Uterus (tissue), 4 donors: Measurements from ENCODE around the gene TULP1. TPM values are rescaled to one million over a fixed set of nuclear protein-coding genes. Genes with fewer than 3 reads are reported as not detected.
A peak's percentile ranks its signal among the peaks of the same experiment; 100 is the strongest.

Experiments used
- DNase-seq, 2 donors: peaks; one replicate each; pipeline ENCODE4 v3.0.0-alpha.2; 2019 to 2020
- H3K27ac ChIP-seq, 2 donors: fragments of 200-600 bp; sonication (generic); 1 replicate in 1 of 2; 2 replicates in 1 of 2; pipeline ENCODE4 v1.5.1; 2016 to 2018
- H3K27me3 ChIP-seq, 2 donors: fragments of 200-600 bp; sonication (generic); one replicate each; pipeline ENCODE4 v1.5.1; 2018 to 2019; ENCODE audit warnings: control low read depth in 1 of 2
- H3K36me3 ChIP-seq, 2 donors: fragments of 200-600 bp; sonication (generic); one replicate each; pipeline ENCODE4 v1.5.1; 2019; ENCODE audit warnings: control low read depth in 1 of 2
- H3K4me1 ChIP-seq, 2 donors: fragments of 200-600 bp; sonication (generic); one replicate each; pipeline ENCODE4 v1.5.1; 2018 to 2019; ENCODE audit warnings: control low read depth in 1 of 2
- H3K4me3 ChIP-seq, 2 donors: fragments of 200-600 bp; sonication (generic); 1 replicate in 1 of 2; 2 replicates in 1 of 2; pipeline ENCODE4 v1.5.1; 2018 to 2019; ENCODE audit warnings: mild to moderate bottlenecking in 1 of 2
- H3K9me3 ChIP-seq, 2 donors: fragments of 200-600 bp; sonication (generic); one replicate each; pipeline ENCODE4 v1.5.1; 2019; ENCODE audit warnings: control low read depth in 1 of 2
- POLR2A ChIP-seq, 2 donors: fragments of 450-650 bp; IDR thresholded peaks; one replicate each; pipeline ENCODE4 v1.6.1; 2016; ENCODE audit warnings: antibody characterized with exemption in 2 of 2, mild to moderate bottlenecking in 1 of 2, moderate library complexity in 1 of 2
- intact Hi-C: fragments of 100-400 bp; cut with DNase I; formaldehyde crosslinking; loops from one replicate; pipeline ENCODE4 v1.15.1; 2023; ENCODE audit warnings: low total_unique reads
- total RNA-seq, 4 donors: library from RNA; depleted of rRNA in 3 of 4; stranded (reverse); fragments of >200 nt in 3 of 4; gene quantifications; one replicate each; pipeline versions ENCODE4 v1.1.0 to v1.2.4, GENCODE V29; 2014 to 2023
- TF ChIP-seq, protein P1 (sequence below), 4 experiments: fragments of 200-600 bp in 2 of 4; fragments of 450-650 bp in 2 of 4; sonication (generic) in 2 of 4; IDR thresholded peaks; one replicate each; pipeline ENCODE4 v1.5.1; 2016 to 2019; ENCODE audit warnings: antibody characterized with exemption in 4 of 4, mild to moderate bottlenecking in 2 of 4, moderate library complexity in 1 of 4
- donor health status: DM: yes; HTN: yes; CAD: no.

TULP1 gene
- total RNA-seq, 4 donors from 2014 or later, result 1.6 to 3.2 (median 2.1) TPM; not detected in 1

DNA sequence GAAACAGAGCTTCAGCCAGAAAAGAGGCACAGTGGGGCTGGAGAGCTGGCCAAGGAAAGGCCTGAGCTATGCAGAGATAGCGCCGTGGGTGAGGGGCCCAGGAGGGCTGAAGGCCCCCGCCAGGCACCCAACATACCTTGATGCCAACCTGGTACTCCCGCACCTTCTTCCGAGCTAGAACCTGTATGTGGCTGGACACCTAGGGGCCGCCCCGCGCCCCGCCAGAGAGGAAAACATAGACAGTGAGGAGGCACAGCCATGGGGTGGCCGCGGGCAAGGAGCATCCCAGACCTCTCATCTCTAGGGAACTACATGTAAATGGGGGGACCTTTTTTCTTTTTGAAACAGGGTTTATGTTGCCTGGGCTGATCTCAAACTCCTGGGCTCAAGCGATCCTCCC is 32.5 kb downstream of the TULP1 start:
- Histone ChIP-seq H3K4me3 (no peak overlapping the region), H3K36me3 (no peaks in the 10 kb centered on the region)
- TF ChIP-seq, protein P1, sequence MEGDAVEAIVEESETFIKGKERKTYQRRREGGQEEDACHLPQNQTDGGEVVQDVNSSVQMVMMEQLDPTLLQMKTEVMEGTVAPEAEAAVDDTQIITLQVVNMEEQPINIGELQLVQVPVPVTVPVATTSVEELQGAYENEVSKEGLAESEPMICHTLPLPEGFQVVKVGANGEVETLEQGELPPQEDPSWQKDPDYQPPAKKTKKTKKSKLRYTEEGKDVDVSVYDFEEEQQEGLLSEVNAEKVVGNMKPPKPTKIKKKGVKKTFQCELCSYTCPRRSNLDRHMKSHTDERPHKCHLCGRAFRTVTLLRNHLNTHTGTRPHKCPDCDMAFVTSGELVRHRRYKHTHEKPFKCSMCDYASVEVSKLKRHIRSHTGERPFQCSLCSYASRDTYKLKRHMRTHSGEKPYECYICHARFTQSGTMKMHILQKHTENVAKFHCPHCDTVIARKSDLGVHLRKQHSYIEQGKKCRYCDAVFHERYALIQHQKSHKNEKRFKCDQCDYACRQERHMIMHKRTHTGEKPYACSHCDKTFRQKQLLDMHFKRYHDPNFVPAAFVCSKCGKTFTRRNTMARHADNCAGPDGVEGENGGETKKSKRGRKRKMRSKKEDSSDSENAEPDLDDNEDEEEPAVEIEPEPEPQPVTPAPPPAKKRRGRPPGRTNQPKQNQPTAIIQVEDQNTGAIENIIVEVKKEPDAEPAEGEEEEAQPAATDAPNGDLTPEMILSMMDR (IDR thresholded peaks at IDR 0.05), result no peak
- no peak for TF ChIP-seq POLR2A (IDR thresholded peaks at IDR 0.05)

GRCh38 chr6:35478259-35478658 is 34.4 kb downstream of the TULP1 start:
- Histone ChIP-seq H3K9me3 (no peaks in the 10 kb centered on the region), H3K36me3 (no peaks in the 10 kb centered on the region)

More for the DNA sequence above, 32.5 kb downstream of the TULP1 start:
- intact Hi-C loops, result no loop called here
- Histone ChIP-seq H3K27ac (peak overlapping the region in 1 of 2 donors; percentile 51), H3K9me3 (no peaks in the 10 kb centered on the region), H3K27me3 (no peaks in the 10 kb centered on the region), H3K4me1 (peaks cover 0 to 13% of the 10 kb centered on the region in 2 donors)
- no peak for DNase-seq

GRCh38 chr6:35477551-35478179 is 35.0 kb downstream of the TULP1 start:
- no peaks in the 10 kb centered on the region for H3K9me3 ChIP-seq
- H3K27ac ChIP-seq, result no peak overlapping the region
- no peak for DNase-seq
- TF ChIP-seq, protein P1 (IDR thresholded peaks at IDR 0.05), result no peak
- H3K4me1 ChIP-seq, result peaks cover 0 to 6% of the 10 kb centered on the region in 2 donors
- no peak overlapping the region for H3K4me3 ChIP-seq
- H3K36me3 ChIP-seq, result no peaks in the 10 kb centered on the region
- no peaks in the 10 kb centered on the region for H3K27me3 ChIP-seq
- intact Hi-C loops, result no loop called here

More at GRCh38 chr6:35478259-35478658, 34.4 kb downstream of the TULP1 start:
- Histone ChIP-seq H3K4me1 (peaks cover 0 to 6% of the 10 kb centered on the region in 2 donors), H3K27me3 (no peaks in the 10 kb centered on the region), H3K4me3 (no peak overlapping the region), H3K27ac (no peak overlapping the region)
- intact Hi-C loops, result no loop called here
- no peak for TF ChIP-seq POLR2A (IDR thresholded peaks at IDR 0.05)
- TF ChIP-seq, protein P1 (IDR thresholded peaks at IDR 0.05), result no peak
- no peak for DNase-seq

DNA sequence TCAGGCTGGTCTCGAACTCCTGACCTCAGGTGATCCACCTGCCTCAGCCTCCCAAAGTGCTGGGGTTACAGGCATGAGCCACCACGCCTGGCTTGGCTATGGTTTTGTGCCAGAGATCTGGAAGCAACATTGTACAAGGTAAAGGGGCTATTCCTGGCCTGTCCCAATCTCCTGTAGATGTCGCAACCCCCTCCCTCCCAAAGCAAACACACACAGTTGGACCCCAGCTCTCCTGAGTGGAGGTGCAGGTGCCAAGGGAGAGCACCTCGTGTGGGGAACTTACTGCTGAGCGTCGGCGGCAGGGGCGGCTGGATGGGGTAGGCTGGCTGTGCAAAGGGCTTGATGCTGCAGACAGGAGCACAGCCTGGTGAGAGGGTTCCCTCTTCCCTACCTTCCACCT is 35.7 kb downstream of the TULP1 start:
- no peak for TF ChIP-seq POLR2A (IDR thresholded peaks at IDR 0.05)
- TF ChIP-seq, protein P1 (IDR thresholded peaks at IDR 0.05), result no peak
- Histone ChIP-seq H3K4me1 (peaks cover 0 to 6% of the 10 kb centered on the region in 2 donors), H3K4me3 (no peak overlapping the region), H3K36me3 (no peaks in the 10 kb centered on the region), H3K27me3 (no peaks in the 10 kb centered on the region), H3K27ac (no peak overlapping the region), H3K9me3 (no peaks in the 10 kb centered on the region)
- no peak for DNase-seq
- intact Hi-C loops, result no loop called here

DNA sequence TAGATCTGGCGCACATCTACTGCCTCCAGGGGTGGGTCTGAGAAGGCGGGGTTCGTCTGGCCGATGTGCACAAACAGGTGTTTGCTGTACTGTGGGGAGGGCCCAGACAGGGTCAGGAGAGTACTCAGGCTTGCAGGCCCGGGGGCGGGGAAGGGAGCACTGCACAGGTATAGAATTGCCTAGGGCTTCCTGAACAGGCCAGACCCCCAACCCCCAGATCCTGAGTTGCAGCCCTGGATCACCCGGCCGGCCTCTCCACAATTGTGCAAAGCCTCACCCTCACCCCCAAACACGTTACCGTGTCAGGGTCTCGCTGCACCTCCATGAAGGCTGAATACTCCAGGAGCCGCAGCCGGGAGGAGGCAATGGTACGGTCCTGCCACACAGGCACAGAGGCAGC is 36.7 kb downstream of the TULP1 start:
- DNase-seq, result no peak
- peaks cover 0 to under 1% of the 10 kb centered on the region in 2 donors for H3K4me1 ChIP-seq
- intact Hi-C loops, result no loop called here
- H3K9me3 ChIP-seq, result no peaks in the 10 kb centered on the region
- H3K36me3 ChIP-seq, result no peaks in the 10 kb centered on the region
- TF ChIP-seq, protein P1 (IDR thresholded peaks at IDR 0.05), result no peak
- no peak for TF ChIP-seq POLR2A (IDR thresholded peaks at IDR 0.05)
- H3K27ac ChIP-seq, result no peak overlapping the region
- H3K4me3 ChIP-seq, result no peak overlapping the region
- H3K27me3 ChIP-seq, result no peaks in the 10 kb centered on the region
